Right ventricle myocardium superior (tissue), 1 donor: ENCODE results near the gene P2RX1. TPM values are rescaled to one million over a fixed set of nuclear protein-coding genes. Genes with fewer than 3 reads are reported as not detected.
"Not testable (repeated sequence)": the region's sequence is repeated elsewhere in the genome, so short reads cannot be mapped to it uniquely, and the experiment has no call there.

Experiments
- ATAC-seq: fragments of 200-7000 bp; cut with Tn5 transposase; one replicate; pipeline ENCODE4 v1.9.1; 2020; ENCODE audit warnings: mild to moderate bottlenecking; ENCODE audit not compliant: poor library complexity
- DNase-seq: peaks from one replicate; pipeline ENCODE4 v3.0.0-alpha.2; 2020
- intact Hi-C: fragments of 100-400 bp; cut with DNase I; formaldehyde crosslinking; loops from one replicate; pipeline ENCODE4 v1.11.2; 2022
- total RNA-seq: library from RNA; stranded (reverse); fragmentation: NEBNext Ultra II Directional; extraction: Animal tissue kit (Norgen Biotek cat#: 25700); gene quantifications from one replicate; pipeline ENCODE4 v1.2.1, GENCODE V29; 2021
- donor health status: DM: no; HTN: yes; CAD: no; lungs with severe emphysema.

The P2RX1 gene
- total RNA-seq, 1 donor from 2014 or later, result 0.08 TPM

DNA sequence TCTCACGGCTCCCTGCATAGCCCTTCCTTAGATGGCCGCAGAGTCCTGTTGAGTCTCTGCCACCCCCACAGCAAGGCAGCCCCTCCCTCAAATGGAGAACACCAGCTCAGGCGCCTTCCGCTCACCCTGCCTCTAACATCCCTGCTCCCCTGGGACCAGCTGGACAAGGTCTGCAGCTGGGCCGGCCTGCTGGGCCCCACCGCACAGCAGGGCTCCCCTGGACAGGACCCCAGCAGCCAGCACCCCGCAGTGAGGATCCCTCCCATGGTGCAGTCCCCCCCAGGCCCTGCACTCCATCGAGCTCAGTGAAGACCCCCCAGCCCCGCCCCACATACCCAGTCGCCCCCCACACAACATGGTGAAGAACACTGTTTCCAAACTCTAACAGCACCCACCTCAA is 37.8 kb upstream of the P2RX1 start:
- intact Hi-C loops, result no loop called here
- ATAC-seq (no peak), DNase-seq (no peak)

DNA sequence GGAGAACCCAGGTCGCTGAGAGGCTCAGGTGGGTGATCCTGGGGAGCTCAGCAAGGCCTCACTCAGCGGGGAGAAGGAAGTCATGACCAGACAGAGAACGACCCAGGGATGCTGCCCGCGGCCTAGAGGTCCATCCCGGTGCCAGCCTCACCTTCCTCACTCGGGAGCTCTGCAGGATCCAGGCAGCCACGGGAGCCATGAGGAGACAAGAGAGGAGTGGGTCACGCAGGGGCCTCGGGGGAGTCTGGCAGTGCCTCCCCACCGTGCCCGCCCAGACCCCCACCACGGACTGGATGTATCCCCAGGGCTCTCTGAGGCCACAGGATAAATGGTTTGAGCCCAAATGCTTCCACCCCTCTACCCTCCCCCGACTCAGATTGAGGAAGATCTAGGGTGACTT is 37.3 kb upstream of the P2RX1 start:
- intact Hi-C loops, result no loop called here
- DNase-seq, result no peak
- ATAC-seq, result no peak

DNA sequence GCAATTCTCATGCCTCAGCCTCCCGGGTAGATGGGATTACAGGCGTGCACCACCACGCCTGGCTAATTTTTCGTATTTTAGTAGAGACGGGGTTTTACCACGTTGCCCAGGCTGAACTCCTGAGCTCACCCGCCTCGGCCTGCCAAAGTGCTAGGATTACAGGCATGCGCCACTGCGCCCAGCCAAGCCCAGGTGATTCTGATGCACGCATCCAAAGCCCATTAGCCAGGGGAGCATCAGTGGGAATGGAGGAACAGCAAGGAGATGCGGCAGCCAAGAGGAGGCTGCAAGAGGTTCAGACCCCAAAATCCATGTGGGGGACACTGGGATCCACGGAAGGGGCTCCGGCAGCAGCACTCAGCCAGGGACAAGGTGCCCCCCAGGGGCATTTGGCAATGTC is 35.9 kb upstream of the P2RX1 start:
- DNase-seq (no peak), ATAC-seq (no peak)
- intact Hi-C loops, result no loop called here

DNA sequence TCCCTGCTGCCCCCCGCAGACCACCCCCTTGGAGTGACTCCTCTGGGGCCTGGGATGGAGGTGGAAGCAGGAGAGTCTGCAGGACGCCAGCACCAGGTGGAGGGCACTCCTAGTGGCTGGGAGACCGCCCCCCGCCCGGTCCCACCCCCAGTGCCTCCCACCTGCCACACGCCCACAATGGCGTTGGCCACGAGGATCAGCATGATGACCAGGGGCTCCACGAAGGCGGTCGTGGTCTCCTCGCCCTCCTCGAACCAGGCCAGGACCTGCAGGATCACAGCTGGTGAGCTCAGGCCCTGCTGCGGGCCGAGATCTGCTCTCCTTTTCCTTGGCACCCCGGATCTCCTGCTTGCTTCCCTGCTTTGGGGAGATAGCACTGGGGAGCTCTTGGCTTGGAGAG is 35.2 kb upstream of the P2RX1 start:
- no peak for ATAC-seq
- no peak for DNase-seq
- intact Hi-C loops, result no loop called here

DNA sequence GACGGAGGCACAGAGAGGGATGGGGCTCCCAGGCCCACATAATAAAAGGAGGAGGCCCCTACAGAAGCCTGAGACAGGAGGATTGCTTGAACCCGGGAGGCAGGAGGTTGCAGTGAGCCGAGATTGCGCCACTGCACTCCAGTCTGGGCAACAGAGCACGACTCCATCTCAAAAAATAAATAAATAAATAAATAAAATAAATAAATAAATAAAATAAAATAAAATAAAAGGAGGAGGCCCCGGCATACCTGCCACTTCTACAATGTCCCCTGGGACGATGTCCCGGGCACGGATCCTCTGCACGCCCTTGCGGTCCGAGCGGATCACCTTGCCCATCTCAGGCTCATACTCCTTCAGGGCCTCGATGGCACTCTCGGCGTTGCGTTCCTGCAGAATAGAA is 34.7 kb upstream of the P2RX1 start:
- intact Hi-C loops, result no loop called here
- ATAC-seq, result no peak
- no peak for DNase-seq

DNA sequence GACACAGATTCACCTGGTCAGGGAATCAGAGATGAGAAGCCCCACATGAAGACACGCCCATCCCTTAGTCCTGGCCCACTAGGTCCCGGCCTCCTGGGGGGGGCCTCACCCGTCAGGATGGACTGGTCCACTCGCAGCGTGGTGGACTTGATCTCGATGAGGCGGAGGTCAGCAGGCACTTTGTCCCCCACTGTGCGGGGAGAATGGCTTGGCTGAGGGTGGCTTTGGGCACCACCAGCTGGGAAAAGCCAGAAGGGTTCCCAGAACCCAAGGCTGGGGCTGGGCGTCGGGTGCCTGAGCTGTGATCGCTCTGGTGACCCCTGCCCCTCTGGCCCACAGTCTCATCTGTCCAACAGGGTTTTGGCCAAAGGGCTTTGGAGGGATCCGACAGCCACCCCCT is 34.3 kb upstream of the P2RX1 start:
- ATAC-seq (no peak), DNase-seq (no peak)
- intact Hi-C loops, result no loop called here

DNA sequence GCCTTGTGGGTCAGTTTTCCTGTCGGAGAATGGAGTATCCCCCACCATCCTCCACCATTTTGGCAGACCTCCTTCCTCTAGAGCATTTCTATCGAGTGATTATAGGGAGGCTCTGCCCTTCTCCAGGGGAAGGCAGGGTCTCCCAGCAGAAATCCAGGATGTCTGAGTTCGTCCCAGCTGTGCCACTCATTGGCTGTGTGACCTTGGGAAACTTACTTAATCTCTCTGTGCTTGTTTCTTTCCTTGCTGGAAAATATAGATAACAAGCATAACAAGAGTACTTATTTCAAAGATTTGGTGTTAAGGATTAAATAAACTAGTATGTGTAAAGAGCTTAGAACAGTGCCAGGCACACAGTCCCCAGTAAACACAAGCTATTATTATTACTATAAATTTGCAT is 33.2 kb upstream of the P2RX1 start:
- intact Hi-C loops, result no loop called here
- no peak for ATAC-seq
- DNase-seq, result no peak

DNA sequence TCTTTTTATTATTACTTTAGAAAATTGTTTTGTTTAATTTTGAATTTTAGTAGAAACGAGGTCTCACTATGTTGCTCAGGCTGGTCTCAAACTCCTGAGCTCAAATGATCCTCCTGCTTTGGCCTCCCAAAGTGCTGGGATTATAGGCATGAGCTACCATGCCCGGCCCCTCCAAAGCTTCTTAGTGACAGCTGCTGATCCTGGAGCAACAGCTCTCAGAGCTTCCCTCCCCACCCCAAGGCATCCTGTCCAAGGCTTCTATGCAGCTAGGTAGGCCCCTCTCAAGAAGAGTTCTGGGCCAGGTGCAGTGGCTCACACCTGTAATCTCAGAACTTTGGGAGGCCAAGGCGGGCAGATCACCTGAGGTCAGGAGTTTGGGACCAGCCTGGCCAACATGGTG is 32.3 kb upstream of the P2RX1 start:
- not testable (repeated sequence) for ATAC-seq

DNA sequence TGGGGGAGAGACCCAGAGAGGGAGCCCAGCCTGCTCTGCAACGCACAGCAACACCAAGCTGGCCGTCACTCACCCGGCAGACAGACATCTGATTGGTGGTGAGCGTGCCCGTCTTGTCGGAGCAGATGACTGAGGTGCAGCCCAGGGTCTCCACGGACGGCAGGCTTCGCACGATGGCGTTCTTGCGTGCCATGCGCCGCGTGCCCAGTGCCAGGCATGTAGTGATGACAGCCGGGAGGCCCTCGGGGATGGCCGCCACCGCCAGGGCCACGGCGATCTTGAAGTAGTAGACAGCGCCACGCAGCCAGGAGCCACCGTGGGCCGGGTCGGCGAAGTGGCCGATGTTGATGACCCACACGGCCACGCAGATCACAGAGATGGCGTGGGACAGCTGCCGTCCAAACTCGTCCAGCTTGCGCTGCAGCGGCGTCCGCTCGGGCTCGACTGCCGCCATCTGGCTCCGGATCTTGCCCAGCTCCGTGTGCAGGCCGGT is 31.1 kb upstream of the P2RX1 start:
- ATAC-seq (no peak), DNase-seq (no peak)
- intact Hi-C loops, result no loop called here

More for the DNA sequence above, 32.3 kb upstream of the P2RX1 start:
- intact Hi-C loops, DNase-seq: not testable (repeated sequence)

DNA sequence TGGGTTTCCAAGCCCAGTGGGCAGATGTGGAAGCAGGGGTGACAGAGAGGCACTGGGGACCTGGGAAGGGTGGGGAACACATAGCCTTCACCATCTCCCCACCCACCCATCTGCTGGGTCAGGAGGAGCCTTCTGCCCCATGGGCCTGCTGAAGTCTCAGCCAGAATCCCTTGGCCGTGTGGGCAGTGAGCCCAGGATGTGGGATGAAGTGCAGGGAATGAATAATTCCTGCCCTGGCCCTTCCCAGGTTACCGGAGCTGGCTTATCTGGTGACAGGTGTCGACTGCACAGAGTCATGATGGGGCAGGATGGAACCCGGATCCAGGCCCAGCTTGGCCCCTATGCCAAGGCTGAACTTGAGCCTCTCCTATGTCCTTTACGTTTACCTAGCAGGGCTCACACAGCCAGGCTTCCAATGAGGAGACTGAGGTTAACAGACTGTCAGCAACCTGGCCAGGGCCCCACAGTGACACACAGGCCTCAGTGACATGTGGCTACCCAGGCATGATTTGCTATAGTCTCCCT is 30.5 kb upstream of the P2RX1 start:
- no peak for ATAC-seq
- intact Hi-C loops, result no loop called here
- DNase-seq, result no peak

DNA sequence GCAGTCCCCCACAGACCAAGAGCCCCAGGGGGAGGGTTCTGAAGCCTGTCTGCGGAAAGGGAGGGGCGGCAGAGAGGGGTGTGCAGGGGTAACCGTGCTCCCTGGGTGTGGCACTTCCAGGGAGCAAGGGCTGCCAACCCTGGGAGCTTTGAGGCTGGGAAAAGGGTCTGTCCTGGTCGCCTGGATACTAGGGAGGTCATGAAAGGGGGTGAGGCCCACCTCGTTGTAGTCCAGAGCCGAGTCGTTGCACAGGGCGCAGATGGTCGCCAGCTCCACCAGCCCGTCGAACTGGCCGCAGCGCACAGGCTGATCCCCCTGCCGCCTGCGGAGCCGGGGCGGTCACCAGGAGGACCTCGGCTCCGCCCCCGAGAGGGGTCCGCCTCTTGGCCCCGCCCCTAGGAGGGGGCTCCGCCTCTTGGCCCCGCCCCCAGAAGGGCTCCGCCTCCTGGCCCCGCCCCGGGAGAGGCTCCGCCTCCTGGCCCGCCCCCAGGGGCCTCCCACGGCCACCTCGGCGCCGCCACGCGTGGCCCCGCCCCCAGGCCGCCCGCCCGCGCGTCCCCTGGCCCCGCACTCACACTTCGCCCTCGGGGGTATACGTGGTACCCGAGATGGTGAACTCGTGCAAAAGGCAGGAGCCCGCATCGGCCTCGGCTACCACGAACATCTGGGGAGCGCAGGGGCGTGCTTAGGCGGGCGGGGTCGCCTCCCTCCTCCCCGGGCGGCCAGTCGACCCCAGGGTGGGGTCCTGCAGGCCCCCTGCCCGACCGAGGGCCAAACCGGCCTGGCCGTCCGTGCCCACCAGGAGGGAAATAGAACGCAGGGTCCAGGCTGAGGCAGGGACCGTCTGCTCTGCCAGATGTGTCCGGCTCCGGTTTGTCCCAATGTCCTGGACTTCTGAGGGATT is 28.5 kb upstream of the P2RX1 start:
- ATAC-seq (peak; percentile 97), DNase-seq (peak; percentile 73)
- intact Hi-C loops, result no loop called here

DNA sequence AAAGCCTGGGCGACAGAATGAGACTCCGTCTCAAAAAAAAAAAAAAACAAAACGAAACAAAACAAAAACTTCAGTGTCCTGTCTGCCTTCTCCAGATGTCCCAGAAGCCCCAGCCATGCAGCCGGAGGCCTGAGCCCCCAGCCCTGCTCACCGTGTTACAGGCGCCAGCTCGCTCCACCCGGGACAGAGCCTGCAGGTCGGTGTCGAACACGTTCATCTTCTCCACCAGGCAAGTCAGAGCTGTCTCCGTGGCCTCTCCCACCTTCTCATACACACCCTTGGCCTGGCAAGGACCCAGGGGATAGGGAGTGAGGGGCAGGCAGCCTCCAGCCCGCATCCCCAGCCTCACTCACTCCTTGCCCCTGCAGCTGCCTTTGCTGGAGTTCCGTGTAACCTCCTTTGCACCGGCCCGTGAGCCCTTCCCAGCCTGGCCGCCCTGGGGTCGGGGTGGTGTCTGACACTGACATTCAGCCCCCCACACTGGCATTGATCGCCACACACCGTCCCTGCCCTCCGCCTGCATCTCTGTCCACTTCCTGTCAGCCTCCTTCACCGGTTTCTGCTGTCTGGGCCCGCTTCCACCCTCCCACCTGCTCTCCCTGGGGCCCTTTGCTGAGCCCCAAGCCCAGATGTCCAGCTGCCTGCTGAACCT is 27.1 kb upstream of the P2RX1 start:
- no peak for ATAC-seq
- DNase-seq, result no peak
- intact Hi-C loops, result no loop called here

DNA sequence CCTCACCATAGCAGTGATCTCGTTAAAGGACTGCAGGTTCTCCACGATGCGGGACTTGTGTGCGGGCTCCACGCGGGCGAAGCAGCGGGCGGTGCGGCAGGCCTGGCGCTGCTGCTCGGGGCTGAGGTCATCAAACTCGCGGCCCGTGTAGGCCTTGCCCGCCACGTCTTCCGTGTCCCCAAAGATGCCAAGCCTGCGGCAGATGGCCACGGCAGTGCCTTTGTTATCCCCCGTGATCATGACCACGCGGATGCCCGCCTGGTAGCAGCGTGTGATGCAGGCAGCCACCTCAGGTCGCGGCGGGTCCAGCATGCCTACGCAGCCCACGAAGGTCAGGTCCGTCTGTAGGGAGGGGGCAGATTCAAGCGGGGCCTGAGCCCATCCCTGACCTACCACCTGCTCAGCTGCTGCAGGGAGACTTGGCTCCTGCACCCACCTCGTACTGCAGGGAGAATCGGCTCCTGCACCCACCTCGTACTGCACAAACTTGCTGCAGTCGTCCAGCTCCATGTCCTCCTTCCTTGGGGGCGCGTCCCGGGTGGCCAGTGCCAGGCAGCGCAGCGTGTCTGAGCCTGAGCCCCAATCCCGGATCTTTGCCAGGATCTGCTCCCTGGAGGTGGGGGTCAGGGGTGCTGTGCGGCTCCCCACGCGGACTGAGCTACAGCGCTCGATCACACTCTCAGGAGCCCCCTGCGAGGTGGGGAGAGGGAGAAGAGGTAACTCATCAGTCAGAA is 24.9 kb upstream of the P2RX1 start:
- ATAC-seq, result no peak
- DNase-seq, result no peak
- intact Hi-C loops, result no loop called here

DNA sequence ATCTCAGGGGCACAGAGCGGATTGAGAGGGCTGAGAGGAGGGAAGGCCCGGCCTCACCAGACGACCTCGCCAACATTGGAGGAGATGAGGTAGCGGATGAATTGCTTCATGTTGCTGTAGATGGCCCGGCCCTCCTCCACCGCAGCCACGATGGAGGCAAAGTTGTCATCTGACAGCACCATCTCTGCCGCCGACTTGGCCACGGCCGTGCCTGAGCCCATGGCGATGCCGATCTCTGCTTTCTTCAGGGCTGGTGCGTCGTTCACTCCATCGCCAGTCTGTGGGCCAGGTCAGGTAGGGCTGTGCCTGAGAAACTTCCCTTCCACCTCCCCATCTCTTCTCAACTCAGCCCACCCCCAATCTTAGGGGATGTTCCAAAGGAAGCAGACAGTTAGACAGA is 21.1 kb upstream of the P2RX1 start:
- ATAC-seq, result no peak
- intact Hi-C loops, result no loop called here
- DNase-seq, result no peak

DNA sequence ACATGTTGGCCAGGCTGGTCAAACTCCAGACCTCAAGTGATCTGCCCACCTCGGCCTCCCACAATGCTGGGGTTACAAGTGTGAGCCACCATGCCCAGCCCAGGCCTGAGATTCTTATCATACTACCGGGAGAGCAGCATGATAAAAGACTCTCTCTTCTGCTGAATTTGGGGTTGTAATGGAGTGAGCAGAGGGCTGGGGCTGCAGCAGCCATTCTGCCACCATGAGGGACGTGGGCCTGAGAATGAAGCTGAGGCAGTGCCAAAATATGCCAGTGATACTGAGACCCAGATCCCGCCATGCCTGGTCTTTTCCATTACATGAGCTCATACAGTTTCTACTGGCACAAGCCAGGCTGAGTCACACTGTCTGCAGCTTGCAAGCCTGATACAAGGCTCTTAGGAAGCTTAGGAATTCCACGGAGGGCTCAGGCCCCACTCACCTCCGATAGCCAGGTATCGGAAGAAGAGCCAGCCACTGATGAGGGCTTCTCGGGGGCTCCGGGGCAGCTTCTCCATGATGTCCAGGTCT is 19.6 kb upstream of the P2RX1 start:
- no peak for ATAC-seq
- intact Hi-C loops, result loop anchor here (2.0 kb wide), 1 partner anchor 69 kb away; no protein-coding TSS in a partner anchor
- DNase-seq, result no peak

DNA sequence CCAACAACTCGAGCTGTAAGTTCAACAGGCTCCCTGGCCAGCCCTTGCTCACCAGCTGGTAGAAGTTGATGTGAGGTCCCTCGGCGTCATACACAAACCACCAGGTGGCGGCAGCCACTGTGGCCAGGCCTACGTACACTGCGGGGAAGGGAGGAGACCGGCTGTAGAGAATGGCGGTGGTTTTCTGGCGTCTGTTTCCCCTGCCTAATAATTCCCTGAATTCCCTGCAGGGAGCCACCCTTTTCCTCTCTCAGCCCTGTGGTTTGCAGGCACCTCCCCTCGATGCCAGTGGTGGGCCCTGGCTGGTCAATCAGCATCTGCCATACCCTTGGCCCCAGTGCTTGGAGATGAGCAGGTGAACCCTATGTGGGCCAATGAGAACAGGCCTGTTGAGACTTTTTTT is 18.9 kb upstream of the P2RX1 start:
- peak; percentile 79 for DNase-seq
- ATAC-seq, result peak; percentile 97
- intact Hi-C loops, result loop anchor here (2.0 kb wide), 1 partner anchor 70 kb away; no protein-coding TSS in a partner anchor

DNA sequence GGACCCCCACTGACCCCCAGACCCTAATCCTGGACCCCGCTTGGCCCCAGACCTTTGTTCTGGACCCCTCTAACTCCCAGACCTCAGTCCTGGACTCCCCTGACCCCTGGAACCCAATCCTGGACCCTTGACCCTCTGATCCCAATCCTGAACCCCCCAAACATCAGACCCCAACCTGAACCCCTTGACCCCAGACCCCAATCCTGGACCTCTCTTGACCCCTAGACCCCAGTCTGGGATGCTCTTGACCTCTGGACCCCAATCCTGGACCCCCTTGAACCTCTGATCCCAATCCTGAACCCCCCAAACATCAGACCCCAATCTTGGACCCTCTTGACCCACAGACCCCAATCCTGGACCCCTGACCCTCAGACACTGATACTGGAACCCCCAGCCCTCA is 13.5 kb upstream of the P2RX1 start:
- intact Hi-C loops, result no loop called here
- DNase-seq (no peak), ATAC-seq (no peak)

DNA sequence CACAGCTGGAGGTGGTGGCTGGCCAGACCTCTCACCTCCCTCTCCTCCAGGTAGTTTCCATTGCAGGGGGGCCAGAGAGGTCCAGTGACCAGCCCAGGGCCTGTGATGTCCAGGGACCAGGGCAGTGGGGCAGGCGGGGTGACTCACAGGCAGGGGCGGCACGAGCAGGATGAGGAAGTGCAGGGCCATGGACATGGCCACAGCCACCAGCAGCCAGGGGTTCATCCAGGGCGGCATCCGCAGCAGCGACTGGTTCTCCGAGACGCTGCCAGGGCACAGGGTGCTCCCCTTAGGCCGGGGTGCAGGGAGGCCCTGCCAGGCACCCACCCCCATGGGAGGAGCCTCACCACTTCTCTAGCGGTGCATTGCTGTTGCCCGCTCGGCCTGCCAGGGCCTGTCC is 12.9 kb upstream of the P2RX1 start:
- intact Hi-C loops, result no loop called here
- ATAC-seq, result no peak

DNA sequence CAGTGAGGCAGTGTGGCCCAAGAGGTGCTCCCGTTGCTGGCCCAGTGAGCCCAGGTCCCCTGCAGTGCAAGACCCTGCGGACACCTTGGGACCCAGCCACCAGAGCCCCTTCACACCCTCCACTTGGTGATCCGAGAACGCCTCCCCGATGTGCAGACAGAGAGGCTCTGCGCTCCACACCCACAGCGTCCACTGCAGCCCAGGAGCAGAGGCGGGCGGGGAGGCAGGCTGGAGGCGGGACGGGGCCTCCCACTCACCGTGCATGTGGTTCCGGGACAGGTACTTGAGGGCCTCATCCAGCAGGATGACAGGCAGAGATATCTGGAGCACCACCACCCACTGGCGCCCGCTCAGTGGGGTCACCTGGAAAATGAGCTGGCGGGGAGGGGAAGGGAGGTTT is 12.1 kb upstream of the P2RX1 start:
- ATAC-seq, result no peak
- no peak for DNase-seq
- intact Hi-C loops, result no loop called here

More for the DNA sequence above, 12.9 kb upstream of the P2RX1 start:
- no peak for DNase-seq
